Measurements from ENCODE around the gene TMEM51.

The TMEM51 gene

GRCh38 chr1:15153184-15153841 is at the start of gene TMEM51:
TMEM51 (plus strand) TSS chr1:15153747; CDS start chr1:15215088, 61,341 bp downstream.
- no peak for DNase-seq (ENCODE audit: low read depth in 2 of 2)

- no peak for DNase-seq (ENCODE audit: low read depth in 2 of 2)
Observed at GRCh38 chr1:15103906-15104305, 49.6 kb upstream of the TMEM51 start.

GRCh38 chr1:15104768-15105167 is 48.8 kb upstream of the TMEM51 start:
- no peak for DNase-seq (ENCODE audit: low read depth in 2 of 2)

- DNase-seq (ENCODE audit: low read depth in 2 of 2): no peak
Observed at GRCh38 chr1:15106608-15107007, 46.9 kb upstream of the TMEM51 start.

- DNase-seq (ENCODE audit: low read depth in 2 of 2): no peak
Observed at GRCh38 chr1:15107058-15107687, 46.4 kb upstream of the TMEM51 start.

- DNase-seq (ENCODE audit: low read depth in 2 of 2): no peak
Observed at GRCh38 chr1:15107911-15108310, 45.6 kb upstream of the TMEM51 start.

GRCh38 chr1:15110128-15110866 is 43.2 kb upstream of the TMEM51 start:
- DNase-seq (ENCODE audit: low read depth in 2 of 2): no peak

GRCh38 chr1:15110867-15111230 is 42.7 kb upstream of the TMEM51 start:
- no peak for DNase-seq (ENCODE audit: low read depth in 2 of 2)

GRCh38 chr1:15113146-15113545 is 40.4 kb upstream of the TMEM51 start:
- DNase-seq (ENCODE audit: low read depth in 2 of 2): no peak

- DNase-seq (ENCODE audit: low read depth in 2 of 2): no peak
Observed at GRCh38 chr1:15114884-15115283, 38.7 kb upstream of the TMEM51 start.

- DNase-seq (ENCODE audit: low read depth in 2 of 2): no peak
Observed at GRCh38 chr1:15115542-15116330, 37.8 kb upstream of the TMEM51 start.

- no peak for DNase-seq (ENCODE audit: low read depth in 2 of 2)
Observed at GRCh38 chr1:15116966-15117365, 36.6 kb upstream of the TMEM51 start.

- no peak for DNase-seq (ENCODE audit: low read depth in 2 of 2)
Observed at GRCh38 chr1:15117671-15118325, 35.7 kb upstream of the TMEM51 start.

- no peak for DNase-seq (ENCODE audit: low read depth in 2 of 2)
Observed at GRCh38 chr1:15118579-15118978, 35.0 kb upstream of the TMEM51 start.

GRCh38 chr1:15120251-15120945 is 33.1 kb upstream of the TMEM51 start:
- DNase-seq (ENCODE audit: low read depth in 2 of 2): no peak

- no peak for DNase-seq (ENCODE audit: low read depth in 2 of 2)
Observed at GRCh38 chr1:15122331-15122730, 31.2 kb upstream of the TMEM51 start.

- no peak for DNase-seq (ENCODE audit: low read depth in 2 of 2)
Observed at GRCh38 chr1:15123270-15123669, 30.3 kb upstream of the TMEM51 start.

GRCh38 chr1:15123925-15124324 is 29.6 kb upstream of the TMEM51 start:
- no peak for DNase-seq (ENCODE audit: low read depth in 2 of 2)

- no peak for DNase-seq (ENCODE audit: low read depth in 2 of 2)
Observed at GRCh38 chr1:15124362-15125100, 29.0 kb upstream of the TMEM51 start.

GRCh38 chr1:15125101-15125745 is 28.3 kb upstream of the TMEM51 start:
- no peak for DNase-seq (ENCODE audit: low read depth in 2 of 2)
